Lower leg skin (tissue), 3 donors: ENCODE measurements around the gene GPR34.

Source experiments
- POLR2A ChIP-seq, 2 donors: fragments of 450-650 bp; IDR thresholded peaks; one replicate each; pipeline ENCODE4 v1.6.1; 2016 to 2017; ENCODE audit warnings: antibody characterized with exemption in 2 of 2, mild to moderate bottlenecking in 1 of 2, moderate library complexity in 1 of 2
- TF ChIP-seq, protein P1 (sequence below), 3 donors: fragments of 450-650 bp; IDR thresholded peaks; one replicate each; pipeline ENCODE4 v1.5.1; 2016; ENCODE audit warnings: antibody characterized with exemption in 3 of 3, mild to moderate bottlenecking in 3 of 3, moderate library complexity in 2 of 3

DNA sequence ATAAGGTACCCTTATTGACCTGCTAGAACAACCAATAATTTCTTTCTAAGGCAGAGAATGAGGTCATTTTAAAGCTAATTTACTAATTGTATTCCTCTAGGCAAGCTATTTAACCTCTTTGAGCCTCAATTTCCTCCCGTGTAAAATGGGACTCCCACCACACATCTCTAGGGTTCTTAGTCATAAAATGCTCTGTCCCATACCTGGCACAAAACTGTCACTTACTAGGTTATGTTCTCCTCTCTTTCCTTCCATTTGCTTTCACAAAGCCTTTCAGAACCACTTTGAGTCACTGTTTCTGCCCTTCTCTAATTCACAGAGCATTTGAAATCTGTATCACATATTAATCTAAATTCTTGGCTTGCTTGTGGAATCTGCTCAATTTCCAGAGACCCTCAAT is 32.8 kb downstream of the GPR34 start:
- TF ChIP-seq, protein P1, sequence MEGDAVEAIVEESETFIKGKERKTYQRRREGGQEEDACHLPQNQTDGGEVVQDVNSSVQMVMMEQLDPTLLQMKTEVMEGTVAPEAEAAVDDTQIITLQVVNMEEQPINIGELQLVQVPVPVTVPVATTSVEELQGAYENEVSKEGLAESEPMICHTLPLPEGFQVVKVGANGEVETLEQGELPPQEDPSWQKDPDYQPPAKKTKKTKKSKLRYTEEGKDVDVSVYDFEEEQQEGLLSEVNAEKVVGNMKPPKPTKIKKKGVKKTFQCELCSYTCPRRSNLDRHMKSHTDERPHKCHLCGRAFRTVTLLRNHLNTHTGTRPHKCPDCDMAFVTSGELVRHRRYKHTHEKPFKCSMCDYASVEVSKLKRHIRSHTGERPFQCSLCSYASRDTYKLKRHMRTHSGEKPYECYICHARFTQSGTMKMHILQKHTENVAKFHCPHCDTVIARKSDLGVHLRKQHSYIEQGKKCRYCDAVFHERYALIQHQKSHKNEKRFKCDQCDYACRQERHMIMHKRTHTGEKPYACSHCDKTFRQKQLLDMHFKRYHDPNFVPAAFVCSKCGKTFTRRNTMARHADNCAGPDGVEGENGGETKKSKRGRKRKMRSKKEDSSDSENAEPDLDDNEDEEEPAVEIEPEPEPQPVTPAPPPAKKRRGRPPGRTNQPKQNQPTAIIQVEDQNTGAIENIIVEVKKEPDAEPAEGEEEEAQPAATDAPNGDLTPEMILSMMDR (IDR thresholded peaks at IDR 0.05): no peak
- TF ChIP-seq POLR2A (IDR thresholded peaks at IDR 0.05): no peak
